Neural cell (in vitro differentiated cells): ENCODE data around the gene SEC22B.
"Not testable (repeated sequence)": the region's sequence is repeated elsewhere in the genome, so short reads cannot be mapped to it uniquely, and the experiment has no call there.

Source experiments
- CTCF ChIP-seq: fragments of 450-650 bp; IDR thresholded peaks from 2 replicates; pipeline ENCODE4 v1.5.1; 2014; ENCODE audit warnings: antibody characterized with exemption, mild to moderate bottlenecking, moderate library complexity; ENCODE audit not compliant: poor library complexity, severe bottlenecking
- EZH2 ChIP-seq: fragments of 200-600, 300-800 bp; shearing (Covaris generic), sonication (generic); IDR thresholded peaks from 2 replicates; pipeline ENCODE4 v1.6.1; 2014; ENCODE audit warnings: antibody characterized with exemption, low read length, borderline replicate concordance, mild to moderate bottlenecking; ENCODE audit not compliant: insufficient read depth, poor library complexity, severe bottlenecking
- MXI1 ChIP-seq: fragments of 450-650 bp; conservative IDR thresholded peaks from 2 replicates; pipeline ENCODE4 v1.6.1; 2014; ENCODE audit warnings: antibody characterized with exemption, mild to moderate bottlenecking; ENCODE audit not compliant: poor library complexity, severe bottlenecking

GRCh38 chr1:120179811-120180690, 3.7 kb upstream of the SEC22B start:
- not testable (repeated sequence) for TF ChIP-seq CTCF, EZH2, MXI1
